ENCODE measurements around the gene ACADSB. TPM values are rescaled to one million over a fixed set of nuclear protein-coding genes. Genes with fewer than 3 reads are reported as not detected.

ACADSB gene
- total RNA-seq, 3 donors from 2014 or later = 22.6 to 32.4 (median 31.8) TPM

DNA sequence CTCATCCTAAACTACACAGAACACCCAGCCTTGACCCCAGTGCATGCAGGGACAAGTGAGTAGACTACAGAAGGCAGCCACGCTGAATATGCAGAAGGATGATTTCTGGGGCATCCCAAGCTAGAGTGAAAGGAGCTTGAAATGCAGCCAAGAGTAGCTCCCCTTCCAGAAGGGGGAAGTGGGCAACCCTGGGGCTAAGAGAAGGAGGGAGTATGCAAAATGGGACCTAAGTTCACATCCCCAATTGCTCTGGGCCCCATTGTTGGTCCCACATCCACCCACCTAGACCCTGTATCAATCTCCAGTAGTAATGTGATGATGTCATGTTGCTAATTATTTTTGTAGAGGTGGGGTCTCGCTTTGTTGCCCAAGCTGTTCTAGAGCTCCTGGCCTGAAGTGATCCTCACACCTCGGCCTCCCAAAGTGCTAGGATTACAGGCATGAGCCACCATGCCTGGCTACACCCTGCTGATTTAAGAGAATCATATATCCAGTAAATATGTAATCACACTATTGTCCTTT lies 34.2 kb upstream of the ACADSB start:
- TF ChIP-seq POLR2AphosphoS5 (IDR thresholded peaks at IDR 0.05) = no peak
- no peak for TF ChIP-seq CTCF (IDR thresholded peaks at IDR 0.05)
- no peak for TF ChIP-seq POLR2A (IDR thresholded peaks at IDR 0.05)
- no peaks in the 10 kb centered on the region for H3K4me1 ChIP-seq
- no peaks in the 10 kb centered on the region for H3K9me3 ChIP-seq
- no peak overlapping the region for H3K27ac ChIP-seq
- H3K27me3 ChIP-seq = no peaks in the 10 kb centered on the region
- H3K36me3 ChIP-seq = no peaks in the 10 kb centered on the region
- DNase-seq (ENCODE audit: low spot score in 2 of 2) = no peak
- no peak overlapping the region for H3K4me3 ChIP-seq
- intact Hi-C loops (cut with DNase I; ENCODE audit: low total_unique reads) = no loop called here

DNA sequence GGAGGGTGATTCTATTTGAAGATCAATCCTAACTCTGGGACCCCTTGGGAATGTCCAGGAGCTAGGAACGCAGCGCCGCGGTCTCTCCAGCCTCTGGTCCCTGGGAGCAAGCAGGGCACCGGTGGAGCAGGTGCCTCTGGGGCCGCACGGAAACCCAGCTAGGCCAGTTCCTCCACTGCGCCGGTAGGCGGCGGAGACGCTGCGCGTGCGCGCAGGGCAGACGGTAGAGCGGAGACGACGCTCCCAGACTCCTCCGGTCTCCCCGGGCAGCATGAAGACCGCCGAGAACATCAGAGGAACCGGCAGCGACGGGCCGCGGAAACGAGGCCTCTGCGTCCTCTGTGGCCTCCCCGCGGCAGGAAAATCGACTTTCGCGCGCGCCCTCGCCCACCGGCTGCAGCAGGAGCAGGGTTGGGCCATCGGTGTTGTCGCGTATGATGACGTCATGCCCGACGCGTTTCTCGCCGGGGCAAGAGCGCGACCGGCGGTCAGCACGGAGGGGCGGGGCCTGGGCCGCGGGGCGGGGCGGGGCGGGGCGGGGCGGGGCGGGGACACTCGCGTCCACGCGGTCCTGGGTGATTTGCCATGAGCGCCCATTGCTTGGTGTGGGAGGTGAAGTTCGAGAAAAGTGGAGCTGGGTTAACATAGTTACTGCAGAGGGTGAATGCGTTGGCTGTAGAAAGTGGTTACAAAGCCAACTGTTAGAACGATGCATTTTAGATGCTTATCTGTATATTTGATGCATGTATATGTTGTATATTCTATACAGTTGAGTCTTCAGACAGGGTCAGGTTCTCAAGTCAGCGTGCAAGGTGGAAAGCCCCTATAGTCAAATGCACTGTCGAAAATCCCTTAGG lies 28.4 kb upstream of the ACADSB start, which contains the start of gene PSTK:
TSS of gene PSTK (plus strand) at position 193 of the 857 bp plus-strand sequence. CDS start at position 272, 79 bp downstream.
- intact Hi-C loops (cut with DNase I; ENCODE audit: low total_unique reads) = no loop called here
- H3K9me3 ChIP-seq = no peaks in the 10 kb centered on the region
- no peaks in the 10 kb centered on the region for H3K27me3 ChIP-seq
- peak; percentile 81 to 92 (median 85) for TF ChIP-seq POLR2AphosphoS5 (IDR thresholded peaks at IDR 0.05)
- peak; percentile 94 to 98 (median 97) for TF ChIP-seq CTCF (IDR thresholded peaks at IDR 0.05)
- TF ChIP-seq POLR2A (IDR thresholded peaks at IDR 0.05) = no peak
- H3K27ac ChIP-seq = peak within 1 kb of the TSS; percentile 96
- H3K4me1 ChIP-seq = no peaks in the 10 kb centered on the region
- H3K36me3 ChIP-seq = no peaks in the 10 kb centered on the region
- peak; percentile 82 to 89 for DNase-seq (ENCODE audit: low spot score in 2 of 2)
- peak within 1 kb of the TSS; percentile 78 to 89 (median 83) for H3K4me3 ChIP-seq

- no peak for DNase-seq (ENCODE audit: low spot score in 2 of 2)
- H3K4me3 ChIP-seq = peak overlapping the region; percentile 78 to 89 (median 83)
- H3K4me1 ChIP-seq = no peaks in the 10 kb centered on the region
- no peaks in the 10 kb centered on the region for H3K9me3 ChIP-seq
- intact Hi-C loops (cut with DNase I; ENCODE audit: low total_unique reads) = no loop called here
- no peaks in the 10 kb centered on the region for H3K36me3 ChIP-seq
- peak overlapping the region; percentile 96 for H3K27ac ChIP-seq
- H3K27me3 ChIP-seq = no peaks in the 10 kb centered on the region
- TF ChIP-seq CTCF (IDR thresholded peaks at IDR 0.05) (peak; percentile 14 to 39 (median 30)), POLR2A (IDR thresholded peaks at IDR 0.05) (no peak)
These were observed 27.7 kb upstream of the ACADSB start for GRCh38 chr10:122981066-122981464.

- Histone ChIP-seq H3K27ac (no peak overlapping the region), H3K36me3 (no peaks in the 10 kb centered on the region), H3K9me3 (no peaks in the 10 kb centered on the region), H3K4me3 (no peak overlapping the region), H3K4me1 (no peaks in the 10 kb centered on the region), H3K27me3 (no peaks in the 10 kb centered on the region)
- intact Hi-C loops (cut with DNase I; ENCODE audit: low total_unique reads) = no loop called here
- TF ChIP-seq POLR2A (IDR thresholded peaks at IDR 0.05) (no peak), CTCF (IDR thresholded peaks at IDR 0.05) (no peak), POLR2AphosphoS5 (IDR thresholded peaks at IDR 0.05) (no peak)
- no peak for DNase-seq (ENCODE audit: low spot score in 2 of 2)
These were observed 24.9 kb upstream of the ACADSB start for GRCh38 chr10:122983898-122984297.

- no peak overlapping the region for H3K27ac ChIP-seq
- H3K27me3 ChIP-seq = no peaks in the 10 kb centered on the region
These were observed 24.1 kb upstream of the ACADSB start for GRCh38 chr10:122984708-122985107.

More at GRCh38 chr10:122984708-122985107, 24.1 kb upstream of the ACADSB start:
- Histone ChIP-seq H3K9me3 (no peaks in the 10 kb centered on the region), H3K4me3 (no peak overlapping the region), H3K36me3 (no peaks in the 10 kb centered on the region), H3K4me1 (no peaks in the 10 kb centered on the region)
- intact Hi-C loops (cut with DNase I; ENCODE audit: low total_unique reads) = no loop called here
- TF ChIP-seq CTCF (IDR thresholded peaks at IDR 0.05) (no peak), POLR2A (IDR thresholded peaks at IDR 0.05) (no peak)
- no peak for DNase-seq (ENCODE audit: low spot score in 2 of 2)

All from breast epithelium (tissue), 4 donors.